GM18951 (cell line): ENCODE results near the gene OR12D3.
"Not testable (repeated sequence)": the region's sequence is repeated elsewhere in the genome, so short reads cannot be mapped to it uniquely, and the experiment has no call there.

Experiments used
- POLR2A ChIP-seq: IDR thresholded peaks from 4 replicates; pipeline ENCODE4 v1.6.1; 2011; ENCODE audit warnings: mild to moderate bottlenecking; ENCODE audit not compliant: insufficient read length, insufficient read depth; ENCODE audit errors: extremely low read depth
- in situ Hi-C: fragments of 300-500 bp; cut with MboI; formaldehyde crosslinking; loops from one replicate; pipeline ENCODE4 v1.12.0; 2022; ENCODE audit warnings: low sequenced_read_pairs, mixed read lengths, inconsistent platforms; ENCODE audit not compliant: unreplicated experiment

OR12D3 gene, protein sequence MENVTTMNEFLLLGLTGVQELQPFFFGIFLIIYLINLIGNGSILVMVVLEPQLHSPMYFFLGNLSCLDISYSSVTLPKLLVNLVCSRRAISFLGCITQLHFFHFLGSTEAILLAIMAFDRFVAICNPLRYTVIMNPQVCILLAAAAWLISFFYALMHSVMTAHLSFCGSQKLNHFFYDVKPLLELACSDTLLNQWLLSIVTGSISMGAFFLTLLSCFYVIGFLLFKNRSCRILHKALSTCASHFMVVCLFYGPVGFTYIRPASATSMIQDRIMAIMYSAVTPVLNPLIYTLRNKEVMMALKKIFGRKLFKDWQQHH

GRCh38 chr6:29375191-29375590, at the start of gene OR12D3:
Gene OR12D3, minus strand, starts transcription at chr6:29375291. Its CDS starts 4 bp downstream, at chr6:29375287.
- TF ChIP-seq POLR2A = no peak
- in situ Hi-C loops = no loop called here

GRCh38 chr6:29424575-29424974, 49.5 kb upstream of the OR12D3 start:
- TF ChIP-seq POLR2A = no peak
- in situ Hi-C loops = no loop called here

GRCh38 chr6:29424168-29424567, 49.1 kb upstream of the OR12D3 start:
- TF ChIP-seq POLR2A = no peak

GRCh38 chr6:29419516-29419915, 44.4 kb upstream of the OR12D3 start:
- in situ Hi-C loops = no loop called here
- no peak for TF ChIP-seq POLR2A

More at GRCh38 chr6:29424168-29424567, 49.1 kb upstream of the OR12D3 start:
- in situ Hi-C loops = no loop called here

- in situ Hi-C loops = no loop called here
- no peak for TF ChIP-seq POLR2A
Observed at GRCh38 chr6:29414588-29414987, 39.5 kb upstream of the OR12D3 start, which contains the start of gene OR12D1. Gene OR12D1, plus strand, starts transcription at chr6:29414928.

GRCh38 chr6:29403801-29404200, 28.7 kb upstream of the OR12D3 start:
- no peak for TF ChIP-seq POLR2A
- in situ Hi-C loops = no loop called here

GRCh38 chr6:29399525-29399924, 24.4 kb upstream of the OR12D3 start:
- in situ Hi-C loops = no loop called here
- no peak for TF ChIP-seq POLR2A

DNA sequence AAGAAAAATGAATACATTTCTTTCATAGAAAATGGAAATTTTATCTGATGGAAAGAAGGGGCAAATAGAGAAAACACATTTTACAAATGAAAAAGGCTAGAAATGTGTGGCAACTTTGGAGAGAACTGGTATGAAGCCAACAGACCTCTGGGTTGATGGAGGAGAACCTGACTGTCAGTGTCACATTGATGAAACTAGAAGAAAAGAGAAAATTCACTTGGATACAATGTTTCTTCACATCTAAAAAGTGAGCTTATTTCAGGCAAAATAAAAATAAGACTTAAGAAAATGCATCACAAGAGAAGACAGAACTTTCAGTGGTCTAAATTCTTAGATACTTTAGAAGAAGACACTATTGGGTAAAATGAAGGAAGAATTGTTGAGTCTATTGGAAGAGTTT, 20.2 kb upstream of the OR12D3 start, which contains the start of gene OR12D2:
Gene OR12D2, plus strand, starts transcription at position 301 of the 400 bp plus-strand sequence. CDS start 1,069 bp downstream, outside the sequence.
- in situ Hi-C loops = no loop called here
- TF ChIP-seq POLR2A = no peak

DNA sequence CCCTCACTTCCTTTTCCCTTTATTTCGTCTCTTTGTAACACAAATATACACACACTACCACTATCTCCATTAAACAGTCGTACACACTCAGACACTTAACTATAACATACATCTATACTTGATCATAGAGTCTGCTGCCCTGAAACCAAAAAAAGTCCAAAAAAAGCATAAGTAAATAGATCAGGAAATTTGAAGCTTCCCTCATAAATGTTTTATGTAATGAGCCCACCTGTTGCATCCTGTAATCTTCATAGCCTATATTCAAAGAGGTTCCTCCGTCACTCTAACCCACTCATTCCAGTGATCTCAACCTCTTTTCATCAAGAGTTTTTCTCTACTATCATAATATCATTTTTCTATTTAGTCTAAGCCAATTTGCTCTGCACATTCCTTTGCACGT, 13.4 kb upstream of the OR12D3 start:
- TF ChIP-seq POLR2A = no peak
- in situ Hi-C loops = no loop called here

- no peak for TF ChIP-seq POLR2A
- in situ Hi-C loops = no loop called here
Observed at GRCh38 chr6:29376003-29376402, 912 bp upstream of the OR12D3 start.

- TF ChIP-seq POLR2A = no peak
- in situ Hi-C loops = no loop called here
Observed at GRCh38 chr6:29368765-29369164, 6.3 kb downstream of the OR12D3 start, which contains the start of gene OR5V1. Gene OR5V1, minus strand, starts transcription at chr6:29368865. Its CDS starts 12,670 bp downstream, at chr6:29356195.

GRCh38 chr6:29355603-29356002, 19.5 kb downstream of the OR12D3 start:
- TF ChIP-seq POLR2A = no peak
- in situ Hi-C loops = no loop called here

- no peak for TF ChIP-seq POLR2A
- in situ Hi-C loops = no loop called here
Observed at GRCh38 chr6:29354980-29355379, 20.1 kb downstream of the OR12D3 start.

GRCh38 chr6:29349348-29349747, 25.7 kb downstream of the OR12D3 start:
- in situ Hi-C loops = not testable (repeated sequence)

DNA sequence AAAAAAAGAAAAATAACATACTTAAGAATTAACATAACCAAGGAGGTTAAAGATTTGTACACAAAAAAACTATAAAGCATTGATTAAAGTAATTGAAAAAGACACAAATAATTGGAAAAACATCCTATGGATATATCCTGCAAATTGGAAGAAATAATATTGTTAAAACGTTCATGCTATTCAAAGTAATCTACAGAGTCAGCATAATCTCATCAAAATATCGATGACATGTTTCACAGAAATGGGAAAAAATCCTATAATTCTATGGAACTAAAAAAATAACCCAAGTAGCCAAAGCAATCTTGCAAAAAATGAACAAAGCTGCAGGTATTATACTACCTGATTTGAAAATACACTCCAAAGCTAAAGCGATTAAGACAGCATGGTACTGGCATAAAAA, 29.7 kb downstream of the OR12D3 start:
- no peak for TF ChIP-seq POLR2A

DNA sequence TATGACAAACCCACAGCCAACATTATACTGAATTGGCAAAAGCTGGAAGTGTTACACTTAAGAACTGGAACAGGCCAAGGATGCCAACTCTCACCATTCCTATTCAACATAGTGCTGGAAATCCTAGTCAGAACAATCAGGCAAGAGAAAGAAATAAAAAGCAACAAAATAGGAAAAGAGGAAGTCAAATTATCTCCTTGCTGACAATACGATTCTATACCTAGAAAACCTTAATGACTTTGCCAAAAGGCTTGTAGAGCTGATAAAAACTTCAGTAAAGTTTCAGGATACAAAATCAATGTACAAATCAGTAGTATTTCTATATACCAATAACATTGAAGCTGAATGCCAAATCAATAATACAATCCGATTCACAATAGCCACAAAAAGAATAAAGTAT, 38.8 kb downstream of the OR12D3 start:
- no peak for TF ChIP-seq POLR2A
- in situ Hi-C loops = no loop called here

More for the DNA sequence above, 29.7 kb downstream of the OR12D3 start:
- in situ Hi-C loops = no loop called here
